ENCODE measurements around the gene TMEM238L.
"Not testable (repeated sequence)": the region's sequence is repeated elsewhere in the genome, so short reads cannot be mapped to it uniquely, and the experiment has no call there.

DNA sequence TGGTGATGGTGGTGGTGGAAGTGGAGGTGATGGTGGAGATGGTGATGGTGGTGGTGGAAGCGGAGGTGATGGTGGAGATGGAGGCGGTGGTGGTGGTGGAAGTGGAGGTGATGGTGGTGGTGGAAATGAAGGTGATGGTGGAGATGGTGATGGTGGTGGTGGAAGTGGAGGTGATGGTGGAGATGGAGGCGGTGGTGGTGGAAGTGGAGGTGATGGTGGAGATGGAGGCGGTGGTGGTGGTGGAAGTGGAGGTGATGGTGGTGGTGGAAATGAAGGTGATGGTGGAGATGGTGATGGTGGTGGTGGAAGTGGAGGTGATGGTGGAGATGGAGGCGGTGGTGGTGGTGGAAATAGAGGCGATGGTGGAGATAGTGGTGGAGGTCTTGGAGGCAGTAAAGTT lies 42.7 kb upstream of the TMEM238L start:
- not testable (repeated sequence) for TF ChIP-seq EZH2 (IDR thresholded peaks at IDR 0.05; ENCODE audit: borderline replicate concordance, low read length)
- TF ChIP-seq, protein P1, sequence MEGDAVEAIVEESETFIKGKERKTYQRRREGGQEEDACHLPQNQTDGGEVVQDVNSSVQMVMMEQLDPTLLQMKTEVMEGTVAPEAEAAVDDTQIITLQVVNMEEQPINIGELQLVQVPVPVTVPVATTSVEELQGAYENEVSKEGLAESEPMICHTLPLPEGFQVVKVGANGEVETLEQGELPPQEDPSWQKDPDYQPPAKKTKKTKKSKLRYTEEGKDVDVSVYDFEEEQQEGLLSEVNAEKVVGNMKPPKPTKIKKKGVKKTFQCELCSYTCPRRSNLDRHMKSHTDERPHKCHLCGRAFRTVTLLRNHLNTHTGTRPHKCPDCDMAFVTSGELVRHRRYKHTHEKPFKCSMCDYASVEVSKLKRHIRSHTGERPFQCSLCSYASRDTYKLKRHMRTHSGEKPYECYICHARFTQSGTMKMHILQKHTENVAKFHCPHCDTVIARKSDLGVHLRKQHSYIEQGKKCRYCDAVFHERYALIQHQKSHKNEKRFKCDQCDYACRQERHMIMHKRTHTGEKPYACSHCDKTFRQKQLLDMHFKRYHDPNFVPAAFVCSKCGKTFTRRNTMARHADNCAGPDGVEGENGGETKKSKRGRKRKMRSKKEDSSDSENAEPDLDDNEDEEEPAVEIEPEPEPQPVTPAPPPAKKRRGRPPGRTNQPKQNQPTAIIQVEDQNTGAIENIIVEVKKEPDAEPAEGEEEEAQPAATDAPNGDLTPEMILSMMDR (IDR thresholded peaks at IDR 0.05; ENCODE audit: low read length): not testable (repeated sequence)
